NCI-H2107 treated with DMSO at 0.1 percent for 48 hours (cell line): Measurements from ENCODE around the gene TTBK1.

ENCODE experiments used
- DNase-seq: peaks from one replicate; lab custom pipeline; 2025; ENCODE audit not compliant: unreplicated experiment; lab: John Stamatoyannopoulos, UW

TTBK1 gene

DNA sequence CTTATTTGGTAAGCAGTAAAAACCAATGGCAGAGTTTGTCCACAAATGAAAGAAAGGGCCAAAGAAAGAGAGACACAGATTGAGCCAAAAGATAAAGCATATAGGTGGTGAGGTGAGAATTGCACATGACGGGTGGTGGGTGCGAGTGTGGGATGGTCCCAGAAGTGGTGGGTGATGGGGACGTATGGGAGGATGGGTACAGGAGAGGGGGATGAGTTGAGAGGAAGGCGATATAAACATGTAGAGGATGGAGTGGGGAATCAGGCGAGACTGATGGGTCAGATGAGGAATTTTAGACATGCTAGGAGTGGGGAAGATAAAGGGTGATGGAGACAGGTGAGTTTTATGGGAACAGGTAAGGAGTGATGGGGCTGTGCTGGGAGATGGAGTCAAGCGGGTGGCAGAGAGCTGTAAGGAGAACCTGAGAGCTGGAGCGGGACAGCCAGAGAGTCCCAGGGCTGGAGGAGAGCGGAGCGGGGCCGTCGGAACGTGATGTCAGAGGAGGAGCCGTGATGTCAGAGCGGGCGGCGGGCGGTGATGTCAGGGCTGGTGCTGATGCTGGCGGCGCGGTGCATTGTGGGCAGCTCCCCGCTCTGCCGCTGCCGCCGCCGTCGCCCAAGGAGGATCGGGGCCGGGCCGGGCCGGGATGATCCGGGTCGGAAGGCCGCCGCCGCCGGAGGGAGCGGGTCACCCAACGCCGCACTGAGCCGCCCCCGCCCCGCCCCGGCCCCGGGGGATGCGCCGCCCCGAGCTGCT is at the start of gene TTBK1:
TSS of gene TTBK1 (plus strand) at position 574 of the 756 bp plus-strand sequence. CDS start 3,180 bp downstream, outside the sequence.
- DNase-seq = no peak

GRCh38 chr6:43193929-43194328 is 49.4 kb upstream of the TTBK1 start:
- no peak for DNase-seq

- DNase-seq = no peak
Observed at GRCh38 chr6:43196337-43196736, 46.9 kb upstream of the TTBK1 start.

- DNase-seq = no peak
Observed at GRCh38 chr6:43199912-43200311, 43.4 kb upstream of the TTBK1 start.

DNA sequence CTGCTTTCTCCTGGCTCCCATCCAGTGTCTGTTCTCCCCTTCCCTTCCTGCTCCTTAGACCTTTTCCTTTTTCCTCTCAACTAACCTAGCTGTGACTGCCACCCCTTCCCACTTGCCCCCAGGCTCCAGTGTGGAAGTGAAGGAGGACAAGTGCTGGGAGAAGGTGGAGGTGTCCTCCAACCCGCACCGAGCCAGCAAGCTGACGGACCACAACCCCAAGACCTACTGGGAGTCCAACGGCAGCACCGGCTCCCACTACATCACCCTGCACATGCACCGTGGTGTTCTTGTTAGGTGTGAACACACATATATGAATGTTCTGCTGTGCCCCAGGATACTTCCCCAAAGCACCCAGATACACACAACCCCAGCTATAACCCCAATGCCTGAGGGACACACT is 42.7 kb upstream of the TTBK1 start:
- no peak for DNase-seq

GRCh38 chr6:43202451-43202850 is 40.8 kb upstream of the TTBK1 start:
- no peak for DNase-seq

DNA sequence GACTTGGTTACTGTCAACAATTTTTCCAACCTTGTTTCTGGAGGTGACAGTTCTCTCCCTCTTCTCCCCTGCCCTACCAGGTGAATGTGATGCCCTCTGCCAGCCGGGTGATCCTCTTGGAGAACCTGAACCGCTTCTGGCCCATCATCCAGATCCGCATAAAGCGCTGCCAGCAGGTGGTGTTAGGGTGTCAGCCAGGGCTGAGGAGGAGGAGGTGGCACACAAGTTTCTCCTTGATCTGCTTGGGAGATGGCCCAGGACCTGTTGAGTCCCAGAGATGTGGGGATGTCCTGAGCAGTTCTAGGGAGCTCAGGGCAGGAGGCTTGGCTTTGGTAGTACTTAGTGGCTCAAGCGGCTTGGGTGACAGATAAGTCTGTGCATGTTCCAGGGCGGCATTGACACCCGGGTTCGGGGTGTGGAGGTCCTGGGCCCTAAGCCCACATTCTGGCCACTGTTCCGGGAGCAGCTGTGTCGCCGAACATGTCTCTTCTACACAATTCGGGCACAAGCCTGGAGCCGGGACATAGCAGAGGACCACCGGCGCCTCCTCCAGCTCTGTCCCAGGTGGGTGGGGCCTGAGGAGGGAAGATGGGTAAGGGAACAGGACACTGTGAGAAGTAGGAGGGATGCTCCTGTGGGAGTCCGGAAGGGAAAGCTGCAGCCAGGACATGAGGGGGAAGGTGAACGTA is 40.1 kb upstream of the TTBK1 start:
- DNase-seq = no peak

DNA sequence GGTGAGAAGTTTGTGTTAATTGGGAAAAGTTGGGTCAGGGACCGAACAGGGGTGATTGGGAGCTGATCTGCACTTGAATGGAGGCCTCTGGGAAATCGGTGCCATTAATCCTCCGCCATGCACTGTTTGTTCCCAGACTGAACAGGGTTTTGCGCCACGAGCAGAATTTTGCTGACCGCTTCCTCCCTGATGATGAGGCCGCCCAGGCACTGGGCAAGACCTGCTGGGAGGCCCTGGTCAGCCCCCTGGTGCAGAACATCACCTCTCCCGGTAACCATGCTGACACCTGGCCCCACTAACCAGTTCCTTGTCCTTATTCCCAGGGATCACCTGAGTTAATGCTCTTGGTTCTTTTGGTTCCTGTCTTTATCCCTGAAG is 39.6 kb upstream of the TTBK1 start:
- DNase-seq = no peak

DNA sequence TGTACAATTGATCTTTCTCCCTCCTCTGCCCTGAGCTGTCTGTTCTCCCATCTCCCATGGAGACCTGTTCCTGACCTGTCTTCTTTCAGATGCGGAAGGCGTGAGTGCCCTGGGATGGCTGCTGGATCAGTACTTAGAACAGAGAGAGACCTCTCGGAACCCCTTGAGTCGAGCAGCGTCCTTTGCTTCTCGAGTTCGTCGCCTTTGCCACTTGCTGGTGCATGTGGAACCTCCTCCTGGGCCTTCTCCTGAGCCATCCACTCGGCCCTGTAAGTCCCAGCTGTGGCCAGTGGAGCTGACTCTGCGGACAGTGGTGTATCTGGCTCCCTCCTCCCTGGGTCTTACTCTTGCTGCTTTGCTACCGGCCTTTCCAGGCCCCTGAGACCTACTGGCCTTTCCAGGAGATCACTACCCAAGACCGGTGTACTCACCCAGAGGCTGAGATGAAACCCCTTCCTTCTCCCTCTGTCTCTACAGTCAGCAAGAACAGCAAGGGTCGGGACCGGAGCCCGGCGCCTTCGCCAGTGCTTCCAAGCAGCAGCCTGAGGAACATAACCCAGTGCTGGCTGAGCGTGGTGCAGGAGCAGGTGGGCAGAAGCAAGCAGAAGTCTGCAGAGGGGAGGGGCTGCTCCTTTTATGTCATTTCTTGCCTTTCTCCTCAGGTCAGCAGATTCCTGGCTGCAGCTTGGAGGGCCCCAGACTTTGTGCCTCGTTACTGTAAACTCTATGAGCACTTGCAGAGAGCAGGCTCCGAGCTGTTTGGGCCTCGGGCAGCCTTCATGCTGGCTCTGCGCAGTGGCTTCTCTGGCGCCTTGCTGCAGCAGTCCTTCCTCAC is 38.8 kb upstream of the TTBK1 start:
- DNase-seq = no peak

DNA sequence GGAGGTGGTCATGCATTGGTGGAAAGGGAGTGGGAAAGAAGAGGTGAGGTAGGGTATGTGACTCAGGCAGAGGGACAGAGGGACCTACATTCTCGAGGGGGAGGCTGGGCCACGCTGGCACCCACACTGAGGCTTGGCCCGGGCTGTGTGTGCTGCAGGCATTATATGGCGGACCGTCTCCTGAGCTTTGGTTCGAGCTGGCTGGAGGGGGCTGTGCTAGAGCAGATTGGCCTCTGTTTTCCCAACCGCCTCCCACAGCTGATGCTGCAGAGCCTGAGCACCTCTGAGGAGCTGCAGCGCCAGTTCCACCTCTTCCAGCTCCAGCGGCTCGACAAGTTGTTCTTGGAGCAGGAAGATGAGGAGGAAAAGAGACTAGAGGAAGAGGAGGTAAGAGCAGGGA is 37.4 kb upstream of the TTBK1 start:
- DNase-seq = no peak

- no peak for DNase-seq
Observed at GRCh38 chr6:43207286-43207685, 36.0 kb upstream of the TTBK1 start.

- DNase-seq = no peak
Observed at GRCh38 chr6:43211955-43212354, 31.3 kb upstream of the TTBK1 start.

DNA sequence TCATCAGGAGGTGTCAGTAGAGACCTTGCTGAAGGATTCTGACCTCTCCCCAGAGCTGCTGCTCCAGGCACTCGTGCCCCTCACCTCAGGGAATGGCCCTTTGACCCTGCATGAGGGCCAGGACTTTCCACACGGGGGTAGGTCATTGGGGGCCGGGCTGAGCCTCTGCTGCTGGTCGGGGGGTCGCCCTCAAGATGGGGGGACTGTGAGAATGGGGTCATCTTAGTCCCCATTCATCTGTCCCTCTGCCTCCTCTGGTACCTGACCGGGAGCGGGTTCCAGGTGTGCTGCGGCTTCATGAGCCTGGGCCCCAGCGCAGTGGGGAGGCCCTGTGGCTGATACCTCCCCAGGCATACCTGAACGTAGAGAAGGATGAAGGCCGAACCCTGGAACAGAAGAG is 29.9 kb upstream of the TTBK1 start:
- DNase-seq = no peak

DNA sequence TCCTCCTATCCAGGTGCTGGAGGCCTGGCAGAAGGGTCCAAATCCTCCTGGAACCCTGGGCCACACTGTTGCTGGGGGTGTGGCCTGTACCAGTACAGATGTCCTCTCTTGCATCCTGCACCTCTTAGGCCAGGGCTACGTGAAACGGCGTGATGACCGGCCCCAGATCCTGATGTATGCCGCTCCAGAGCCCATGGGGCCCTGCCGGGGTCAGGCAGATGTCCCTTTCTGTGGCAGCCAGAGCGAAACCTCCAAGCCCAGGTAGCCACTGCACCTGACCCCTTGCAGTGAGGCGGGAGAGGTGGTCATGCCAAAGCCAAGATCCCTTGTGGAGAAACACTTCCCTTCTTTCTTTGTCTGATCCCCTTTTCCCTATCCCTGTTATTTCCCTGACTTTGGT is 28.2 kb upstream of the TTBK1 start:
- DNase-seq = no peak

DNA sequence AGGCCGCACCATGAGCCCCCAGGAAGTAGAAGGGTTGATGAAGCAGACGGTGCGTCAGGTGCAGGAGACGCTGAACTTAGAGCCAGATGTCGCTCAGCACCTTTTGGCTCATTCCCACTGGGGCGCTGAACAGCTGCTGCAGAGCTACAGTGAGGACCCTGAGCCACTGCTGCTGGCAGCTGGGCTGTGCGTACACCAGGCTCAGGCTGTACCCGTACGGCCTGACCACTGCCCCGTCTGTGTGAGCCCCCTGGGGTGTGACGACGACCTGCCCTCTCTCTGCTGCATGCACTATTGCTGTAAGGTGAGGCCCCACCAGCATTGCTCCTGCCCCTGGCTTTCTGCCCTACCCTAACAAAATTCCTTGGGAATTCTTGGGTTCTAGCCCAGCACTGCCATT is 27.1 kb upstream of the TTBK1 start:
- no peak for DNase-seq

- no peak for DNase-seq
Observed at GRCh38 chr6:43217351-43217750, 25.9 kb upstream of the TTBK1 start.

DNA sequence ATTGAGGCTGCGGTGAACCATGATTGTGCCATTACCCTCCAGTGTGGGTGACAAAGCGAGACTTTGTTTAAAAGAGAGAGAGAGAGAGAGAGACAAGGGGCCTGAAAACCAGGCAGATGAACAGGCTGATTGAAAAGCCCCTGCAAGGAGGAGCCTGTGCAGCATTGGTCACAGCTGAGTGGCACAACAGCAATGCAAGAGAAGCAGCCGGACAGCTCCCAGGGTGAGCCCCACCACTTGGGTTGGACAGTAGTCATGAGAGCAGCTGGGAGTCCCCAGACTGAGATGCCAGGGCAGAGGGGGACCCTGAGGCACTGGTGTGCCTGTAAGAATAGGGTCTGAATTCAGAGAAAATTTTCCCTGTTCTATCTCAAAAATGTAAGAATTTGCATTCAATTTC is 24.2 kb upstream of the TTBK1 start:
- DNase-seq = no peak

GRCh38 chr6:43219814-43220213 is 23.5 kb upstream of the TTBK1 start:
- no peak for DNase-seq

- DNase-seq = no peak
Observed at GRCh38 chr6:43220439-43220951, 22.8 kb upstream of the TTBK1 start.

DNA sequence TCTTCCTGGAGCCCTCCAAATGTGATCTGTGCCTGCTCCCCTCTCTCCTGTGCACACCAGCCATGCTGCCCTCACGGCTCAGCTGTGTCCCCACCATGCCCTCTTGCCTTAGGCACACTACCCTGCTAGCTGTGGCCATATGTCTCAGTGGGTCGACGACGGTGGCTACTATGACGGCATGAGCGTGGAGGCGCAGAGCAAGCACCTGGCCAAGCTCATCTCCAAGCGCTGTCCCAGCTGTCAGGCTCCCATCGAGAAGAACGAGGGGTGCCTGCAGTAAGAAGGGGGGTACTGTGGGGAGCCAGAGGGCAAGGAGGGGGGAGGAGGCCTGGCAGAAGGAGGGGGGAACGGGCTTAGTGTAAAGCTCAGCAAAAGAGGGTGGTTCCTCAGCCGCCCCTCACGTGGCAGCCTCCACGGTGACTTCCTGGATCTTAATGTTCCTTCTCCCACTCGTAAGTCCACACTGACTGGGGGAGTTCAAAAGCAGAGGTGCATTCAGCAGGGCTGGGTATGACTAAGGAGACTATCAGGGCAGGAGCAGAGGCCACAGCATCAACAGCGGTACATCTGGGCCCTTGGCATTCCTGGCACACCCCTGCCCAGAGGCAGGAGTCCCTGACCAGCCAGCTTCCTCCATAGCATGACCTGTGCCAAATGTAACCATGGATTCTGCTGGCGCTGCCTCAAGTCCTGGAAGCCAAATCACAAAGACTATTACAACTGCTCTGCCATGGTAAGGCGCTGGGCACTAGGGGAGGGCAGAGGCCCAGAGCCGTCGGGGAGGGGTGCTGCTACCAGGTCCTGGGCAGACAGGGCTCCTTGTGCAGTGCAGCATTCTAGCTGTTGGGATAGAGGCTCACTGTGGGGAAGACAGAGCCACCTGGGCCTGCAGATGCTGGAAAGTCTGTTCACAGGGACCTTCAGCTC is 22.0 kb upstream of the TTBK1 start:
- no peak for DNase-seq
